GM12801 (cell line): Measurements from ENCODE around the gene SUGCT.

Source experiments
- TF ChIP-seq, protein P1 (sequence below): IDR thresholded peaks from one replicate; pipeline ENCODE4 v1.5.1; 2011; ENCODE audit warnings: control low read depth; ENCODE audit not compliant: insufficient read length; ENCODE audit errors: extremely low read depth

Gene SUGCT

DNA sequence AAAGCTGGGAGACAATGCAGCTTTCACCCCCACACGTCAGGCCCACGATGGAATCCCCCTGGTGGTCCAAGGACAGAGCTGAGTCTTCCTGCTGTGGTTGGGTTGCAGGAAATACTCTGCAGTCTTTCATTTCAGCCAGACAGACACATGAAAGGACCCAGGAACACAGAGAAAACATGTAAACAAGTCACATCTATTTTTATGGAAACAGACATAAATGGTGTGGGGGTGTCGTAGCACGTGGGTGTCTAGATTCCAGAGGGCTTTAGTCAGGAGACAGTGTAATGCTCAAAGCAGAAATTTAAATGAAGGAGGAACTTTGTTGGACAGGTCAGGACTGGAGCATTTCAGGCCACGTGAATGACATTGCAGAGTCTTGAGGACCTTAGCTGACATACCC lies 444.6 kb downstream of the SUGCT start:
- TF ChIP-seq, protein P1, sequence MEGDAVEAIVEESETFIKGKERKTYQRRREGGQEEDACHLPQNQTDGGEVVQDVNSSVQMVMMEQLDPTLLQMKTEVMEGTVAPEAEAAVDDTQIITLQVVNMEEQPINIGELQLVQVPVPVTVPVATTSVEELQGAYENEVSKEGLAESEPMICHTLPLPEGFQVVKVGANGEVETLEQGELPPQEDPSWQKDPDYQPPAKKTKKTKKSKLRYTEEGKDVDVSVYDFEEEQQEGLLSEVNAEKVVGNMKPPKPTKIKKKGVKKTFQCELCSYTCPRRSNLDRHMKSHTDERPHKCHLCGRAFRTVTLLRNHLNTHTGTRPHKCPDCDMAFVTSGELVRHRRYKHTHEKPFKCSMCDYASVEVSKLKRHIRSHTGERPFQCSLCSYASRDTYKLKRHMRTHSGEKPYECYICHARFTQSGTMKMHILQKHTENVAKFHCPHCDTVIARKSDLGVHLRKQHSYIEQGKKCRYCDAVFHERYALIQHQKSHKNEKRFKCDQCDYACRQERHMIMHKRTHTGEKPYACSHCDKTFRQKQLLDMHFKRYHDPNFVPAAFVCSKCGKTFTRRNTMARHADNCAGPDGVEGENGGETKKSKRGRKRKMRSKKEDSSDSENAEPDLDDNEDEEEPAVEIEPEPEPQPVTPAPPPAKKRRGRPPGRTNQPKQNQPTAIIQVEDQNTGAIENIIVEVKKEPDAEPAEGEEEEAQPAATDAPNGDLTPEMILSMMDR: no peak

DNA sequence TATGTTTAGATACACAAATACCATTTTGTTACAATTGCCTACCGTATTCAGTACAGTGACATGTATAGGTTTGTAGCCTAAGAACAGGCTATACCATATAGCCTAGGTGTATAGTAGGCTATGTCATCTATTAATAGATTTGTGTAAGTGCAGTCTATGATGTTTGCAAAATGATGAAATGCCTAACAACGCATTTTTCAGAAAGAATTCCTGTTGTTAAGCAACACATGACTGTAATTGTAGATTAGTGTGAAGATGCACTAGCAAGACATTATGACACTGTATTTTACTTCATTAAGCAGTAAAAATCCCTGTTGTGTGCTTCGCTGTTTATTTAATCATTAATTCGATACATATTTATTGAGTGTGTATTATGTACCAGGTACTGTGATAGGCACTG lies 446.0 kb downstream of the SUGCT start:
- TF ChIP-seq, protein P1: no peak

DNA sequence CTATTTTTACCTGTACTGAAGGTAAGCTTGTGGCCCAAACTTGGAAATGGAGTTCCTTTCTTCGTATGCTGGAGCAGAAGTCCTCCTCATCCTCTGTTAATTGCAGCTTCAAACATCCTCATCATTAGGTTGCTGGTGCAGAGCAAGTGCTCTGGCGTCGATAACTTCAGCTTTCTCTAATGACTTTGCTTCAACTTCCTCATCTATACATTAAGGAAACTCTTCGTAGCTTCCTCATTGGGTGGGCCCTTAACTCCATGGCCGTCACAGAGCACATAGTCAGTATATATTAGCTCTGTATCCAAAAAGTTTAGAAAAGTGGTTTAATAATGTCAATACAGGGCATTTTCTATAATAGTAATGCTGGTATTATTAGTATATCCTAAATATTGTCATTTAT lies 447.7 kb downstream of the SUGCT start:
- TF ChIP-seq, protein P1: no peak

DNA sequence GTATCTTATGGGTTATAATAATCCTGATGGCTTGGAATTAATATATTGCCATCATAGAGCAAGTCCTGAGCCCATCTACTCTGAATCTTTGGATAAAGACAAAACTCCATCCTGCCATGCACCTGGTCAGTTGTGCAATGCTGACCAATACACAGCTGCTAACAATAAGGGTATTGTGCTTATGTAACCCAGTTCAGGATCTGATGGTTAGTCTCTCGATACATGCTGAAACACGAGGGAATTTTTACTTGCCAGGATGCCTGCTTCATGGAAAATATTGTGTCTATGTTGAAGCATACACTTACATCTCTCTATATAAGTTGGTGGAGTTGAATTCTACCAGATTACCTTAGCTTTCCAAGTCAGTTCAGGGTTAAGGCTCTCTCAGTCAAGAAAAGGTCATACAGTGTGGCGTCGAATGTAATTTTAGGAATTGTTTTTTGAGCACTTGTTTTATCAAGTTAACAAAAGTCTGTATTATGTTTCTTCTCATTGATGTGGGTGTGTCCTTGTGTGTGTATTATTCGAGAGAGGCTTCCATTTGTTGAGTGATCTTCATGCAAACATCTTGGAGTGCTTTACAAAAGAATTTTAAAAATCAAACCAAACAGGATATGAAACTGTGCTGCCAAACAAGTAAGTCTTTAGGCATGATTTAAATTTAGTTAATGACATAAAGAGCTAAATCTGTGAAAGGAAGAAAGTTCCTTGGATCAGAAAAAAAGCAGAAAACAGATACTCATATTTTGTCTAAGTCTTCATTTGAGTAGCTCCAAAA lies 449.1 kb downstream of the SUGCT start:
- TF ChIP-seq, protein P1: no peak

DNA sequence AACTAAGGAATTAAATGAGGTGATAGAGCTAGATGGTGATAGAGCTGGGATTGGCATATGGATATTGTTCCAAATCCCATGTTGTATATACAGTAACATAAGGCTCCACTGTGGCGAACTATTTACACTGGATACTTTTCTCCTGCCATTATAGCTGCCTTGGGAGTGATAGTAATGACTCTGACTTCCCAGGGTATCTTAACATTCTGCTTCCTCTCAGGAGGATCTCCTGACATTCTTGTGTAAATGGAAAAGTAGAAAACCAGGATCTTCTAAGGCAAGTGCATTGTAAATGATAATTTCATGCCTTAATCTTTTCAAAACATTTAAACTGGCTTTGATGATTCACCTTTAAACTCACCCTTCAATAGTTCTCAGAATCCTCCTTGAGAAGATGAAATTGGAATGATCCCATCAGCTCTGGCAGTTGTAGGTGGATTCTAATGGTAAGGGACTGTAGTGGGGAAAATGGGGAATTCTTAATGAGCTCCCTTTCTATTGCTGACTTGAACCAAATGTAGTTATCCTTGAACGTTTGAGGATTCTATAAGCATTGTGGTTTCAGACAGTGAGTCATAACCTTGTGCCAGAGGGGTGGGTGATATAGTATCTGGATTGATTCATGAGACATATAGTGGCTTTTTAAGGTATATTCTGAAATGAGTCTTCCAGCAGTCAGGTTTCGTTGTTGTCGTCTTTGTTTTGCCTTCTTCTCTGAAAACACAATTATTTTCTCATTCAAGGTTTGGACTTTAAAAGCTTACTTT lies 450.0 kb downstream of the SUGCT start:
- TF ChIP-seq, protein P1: no peak

DNA sequence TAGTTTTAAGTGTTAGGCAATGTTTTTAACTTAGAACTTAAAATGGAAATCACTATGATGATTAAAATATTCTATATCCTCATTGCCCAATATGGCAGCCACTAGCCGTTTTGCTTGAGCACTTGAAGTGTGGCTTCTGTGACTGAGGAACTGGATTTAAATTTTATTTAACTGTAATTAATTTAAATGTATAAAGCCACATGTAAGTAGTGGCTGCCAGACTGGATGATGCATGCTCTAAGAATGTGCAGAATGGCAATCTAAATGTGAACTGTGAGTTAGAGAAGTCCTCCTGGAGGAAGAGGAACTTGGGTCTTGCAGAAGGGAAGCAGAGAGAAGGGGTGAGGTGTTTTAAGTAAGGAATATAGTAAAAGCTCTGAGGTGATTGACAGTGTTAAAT lies 451.4 kb downstream of the SUGCT start:
- TF ChIP-seq, protein P1: no peak

DNA sequence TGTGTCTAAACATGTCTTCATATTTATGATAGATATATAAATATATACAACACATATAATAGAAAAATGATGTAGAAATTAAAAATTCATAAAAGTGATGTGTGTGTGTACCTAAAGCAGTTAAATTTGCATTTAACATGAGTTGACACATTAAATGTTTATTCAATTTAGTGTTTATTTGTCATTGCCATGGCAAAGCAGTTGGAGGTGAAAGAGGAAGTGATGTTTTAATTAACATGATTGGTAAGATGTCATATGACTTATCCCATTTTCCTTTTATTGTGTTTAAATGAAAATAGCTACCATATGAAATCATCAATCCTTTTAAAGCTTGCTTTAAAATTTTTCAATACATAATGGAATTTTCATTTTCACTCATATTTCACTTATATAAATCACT lies 452.6 kb downstream of the SUGCT start:
- TF ChIP-seq, protein P1: no peak
